ENCODE measurements around the gene CDH23. TPM values are rescaled to one million over a fixed set of nuclear protein-coding genes. Genes with fewer than 3 reads are reported as not detected.

Gene CDH23
- total and polyA plus RNA-seq, 2 donors (not counting 1 experiment from before 2014, with no cell fraction given) = 0.01 to 0.17 TPM

- Histone ChIP-seq H3K9ac (ENCODE audit: insufficient read depth, low read length) (no peak overlapping the region), H3K4me3 (replicated peaks in 1 of 4; ENCODE audit: control extremely low read depth in 1 of 4, insufficient read depth in 1 of 4, low read depth in 3 of 4, low read length in 4 of 4) (no peak overlapping the region), H2AFZ (ENCODE audit: low read length) (no peak overlapping the region), H3K27me3 (ENCODE audit: control insufficient read depth, insufficient read depth, low read length) (no peaks in the 10 kb centered on the region), H3K79me2 (ENCODE audit: control insufficient read depth, insufficient read depth, low read length) (no peaks in the 10 kb centered on the region), H3K9me3 (ENCODE audit: control insufficient read depth, insufficient read depth, low read depth, low read length) (no peaks in the 10 kb centered on the region), H3K4me1 (ENCODE audit: control insufficient read depth, extremely low read depth, insufficient read depth, low read length) (no peaks in the 10 kb centered on the region), H3K36me3 (ENCODE audit: control insufficient read depth, insufficient read depth, low read length) (no peaks in the 10 kb centered on the region), H3K27ac (ENCODE audit: insufficient read depth, low read length) (no peak overlapping the region), H4K20me1 (ENCODE audit: control insufficient read depth, extremely low read depth, insufficient read depth, low read length) (no peaks in the 10 kb centered on the region), H3K4me2 (ENCODE audit: extremely low read depth, insufficient read depth, low read length) (no peak overlapping the region)
- TF ChIP-seq CTCF (conservative IDR thresholded peaks at IDR 0.05 in 1 of 2, IDR thresholded peaks at IDR 0.05 in 1 of 2; ENCODE audit: low read depth in 1 of 2, low read length in 2 of 2) (no peak), EZH2 (IDR thresholded peaks at IDR 0.05; ENCODE audit: low read length, missing control alignments) (no peak)
- DNase-seq (ENCODE audit: low read depth in 2 of 2) = no peak
Measured at GRCh38 chr10:71471006-71471405, 74.3 kb downstream of the CDH23 start.

GRCh38 chr10:71471957-71472365 is 75.2 kb downstream of the CDH23 start:
- Histone ChIP-seq H3K9ac (ENCODE audit: insufficient read depth, low read length) (no peak overlapping the region), H3K4me3 (replicated peaks in 1 of 4; ENCODE audit: control extremely low read depth in 1 of 4, insufficient read depth in 1 of 4, low read depth in 3 of 4, low read length in 4 of 4) (no peak overlapping the region), H3K36me3 (ENCODE audit: control insufficient read depth, insufficient read depth, low read length) (no peaks in the 10 kb centered on the region), H3K9me3 (ENCODE audit: control insufficient read depth, insufficient read depth, low read depth, low read length) (no peaks in the 10 kb centered on the region), H3K27ac (ENCODE audit: insufficient read depth, low read length) (no peak overlapping the region), H3K27me3 (ENCODE audit: control insufficient read depth, insufficient read depth, low read length) (no peaks in the 10 kb centered on the region), H3K4me1 (ENCODE audit: control insufficient read depth, extremely low read depth, insufficient read depth, low read length) (no peaks in the 10 kb centered on the region), H2AFZ (ENCODE audit: low read length) (no peak overlapping the region), H3K79me2 (ENCODE audit: control insufficient read depth, insufficient read depth, low read length) (no peaks in the 10 kb centered on the region), H3K4me2 (ENCODE audit: extremely low read depth, insufficient read depth, low read length) (no peak overlapping the region), H4K20me1 (ENCODE audit: control insufficient read depth, extremely low read depth, insufficient read depth, low read length) (no peaks in the 10 kb centered on the region)
- DNase-seq (ENCODE audit: low read depth in 2 of 2) = no peak
- TF ChIP-seq EZH2 (IDR thresholded peaks at IDR 0.05; ENCODE audit: low read length, missing control alignments) (no peak), CTCF (conservative IDR thresholded peaks at IDR 0.05 in 1 of 2, IDR thresholded peaks at IDR 0.05 in 1 of 2; ENCODE audit: low read depth in 1 of 2, low read length in 2 of 2) (no peak)

DNA sequence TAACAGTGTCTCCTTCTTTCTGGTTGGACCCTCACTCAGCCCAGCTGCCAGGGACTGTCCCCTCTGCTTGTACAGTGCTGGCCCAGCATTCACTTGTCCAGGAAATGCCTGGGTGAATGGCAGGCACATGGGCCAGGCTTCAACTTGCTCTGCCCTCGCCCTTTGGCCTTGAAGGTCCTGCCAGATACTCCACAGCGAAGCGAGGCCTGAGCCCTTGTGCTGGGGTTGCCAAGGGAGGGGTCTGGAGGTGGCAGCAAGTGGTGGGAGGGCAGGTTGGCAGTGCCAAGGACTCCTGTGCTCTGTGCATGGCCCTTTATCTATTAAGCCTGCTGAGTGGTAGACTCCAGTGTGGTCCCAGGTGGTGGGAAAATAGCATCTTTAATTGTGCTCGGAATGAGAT is 75.7 kb downstream of the CDH23 start:
- Histone ChIP-seq H3K9me3 (ENCODE audit: control insufficient read depth, insufficient read depth, low read depth, low read length) (no peaks in the 10 kb centered on the region), H3K4me2 (ENCODE audit: extremely low read depth, insufficient read depth, low read length) (no peak overlapping the region), H3K4me3 (replicated peaks in 1 of 4; ENCODE audit: control extremely low read depth in 1 of 4, insufficient read depth in 1 of 4, low read depth in 3 of 4, low read length in 4 of 4) (no peak overlapping the region), H2AFZ (ENCODE audit: low read length) (no peak overlapping the region), H3K9ac (ENCODE audit: insufficient read depth, low read length) (no peak overlapping the region), H3K4me1 (ENCODE audit: control insufficient read depth, extremely low read depth, insufficient read depth, low read length) (no peaks in the 10 kb centered on the region), H4K20me1 (ENCODE audit: control insufficient read depth, extremely low read depth, insufficient read depth, low read length) (no peaks in the 10 kb centered on the region), H3K27ac (ENCODE audit: insufficient read depth, low read length) (no peak overlapping the region), H3K79me2 (ENCODE audit: control insufficient read depth, insufficient read depth, low read length) (no peaks in the 10 kb centered on the region), H3K36me3 (ENCODE audit: control insufficient read depth, insufficient read depth, low read length) (no peaks in the 10 kb centered on the region), H3K27me3 (ENCODE audit: control insufficient read depth, insufficient read depth, low read length) (no peaks in the 10 kb centered on the region)
- TF ChIP-seq EZH2 (IDR thresholded peaks at IDR 0.05; ENCODE audit: low read length, missing control alignments) (no peak), CTCF (conservative IDR thresholded peaks at IDR 0.05 in 1 of 2, IDR thresholded peaks at IDR 0.05 in 1 of 2; ENCODE audit: low read depth in 1 of 2, low read length in 2 of 2) (no peak)
- no peak for DNase-seq (ENCODE audit: low read depth in 2 of 2)

Data from fibroblast of lung (primary cell).